GM18511 (cell line): ENCODE data around the gene AOC2.
"Not testable (repeated sequence)": the region's sequence is repeated elsewhere in the genome, so short reads cannot be mapped to it uniquely, and the experiment has no call there.

Source experiments
- ATAC-seq: cut with Tn5 transposase; IDR thresholded peaks from one replicate; pipeline ENCODE4 v1.9.1; 2021; ENCODE audit warnings: mild to moderate bottlenecking, moderate library complexity; ENCODE audit not compliant: unreplicated experiment

AOC2 gene

DNA sequence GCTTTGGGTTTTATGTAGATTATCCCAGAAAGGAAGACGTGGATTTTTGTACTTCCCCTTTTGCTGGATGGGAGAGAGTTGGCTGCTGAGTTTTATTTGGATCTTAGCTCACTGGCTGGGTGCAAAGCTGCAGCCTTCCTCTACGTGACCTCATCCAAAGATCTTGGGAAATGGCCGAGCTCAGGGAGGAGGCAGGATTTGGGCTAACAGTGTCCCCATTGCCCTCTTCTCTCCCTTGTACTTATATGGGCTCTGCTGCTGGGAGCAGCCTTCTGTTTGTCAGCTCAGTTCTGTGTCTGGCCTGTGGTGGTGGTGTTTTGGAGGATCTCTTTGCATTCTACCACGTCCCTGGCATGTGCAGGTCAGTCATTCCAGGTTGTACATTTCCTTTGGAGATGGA, 8.6 kb downstream of the AOC2 start:
- no peak for ATAC-seq

DNA sequence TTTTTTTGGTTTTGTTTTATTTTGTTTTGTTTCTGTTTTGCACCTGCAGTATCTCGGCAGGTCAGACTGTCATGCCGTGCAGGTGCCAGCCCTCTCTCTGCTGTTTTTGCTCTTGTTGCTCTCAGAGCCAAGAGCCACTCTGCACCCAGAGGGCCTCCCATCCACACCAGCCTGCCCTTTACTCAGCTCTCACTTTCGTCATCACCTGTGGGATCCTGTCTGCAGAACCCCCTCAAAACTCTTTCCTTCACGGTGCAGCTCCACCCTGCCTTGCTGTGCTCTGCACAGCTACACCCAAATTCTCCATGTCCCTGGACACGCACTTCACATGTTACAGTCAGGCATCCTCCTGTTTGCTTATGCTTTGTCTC, 9.2 kb downstream of the AOC2 start:
- no peak for ATAC-seq

- ATAC-seq: no peak
These were observed 9.8 kb downstream of the AOC2 start for GRCh38 chr17:42853968-42854790.

GRCh38 chr17:42855048-42855596, 10.7 kb downstream of the AOC2 start:
- no peak for ATAC-seq

- ATAC-seq: not testable (repeated sequence)
These were observed 11.7 kb downstream of the AOC2 start for GRCh38 chr17:42856093-42856492.

- ATAC-seq: not testable (repeated sequence)
These were observed 12.1 kb downstream of the AOC2 start for GRCh38 chr17:42856516-42856915.

GRCh38 chr17:42857389-42857788, 13.0 kb downstream of the AOC2 start:
- no peak for ATAC-seq

DNA sequence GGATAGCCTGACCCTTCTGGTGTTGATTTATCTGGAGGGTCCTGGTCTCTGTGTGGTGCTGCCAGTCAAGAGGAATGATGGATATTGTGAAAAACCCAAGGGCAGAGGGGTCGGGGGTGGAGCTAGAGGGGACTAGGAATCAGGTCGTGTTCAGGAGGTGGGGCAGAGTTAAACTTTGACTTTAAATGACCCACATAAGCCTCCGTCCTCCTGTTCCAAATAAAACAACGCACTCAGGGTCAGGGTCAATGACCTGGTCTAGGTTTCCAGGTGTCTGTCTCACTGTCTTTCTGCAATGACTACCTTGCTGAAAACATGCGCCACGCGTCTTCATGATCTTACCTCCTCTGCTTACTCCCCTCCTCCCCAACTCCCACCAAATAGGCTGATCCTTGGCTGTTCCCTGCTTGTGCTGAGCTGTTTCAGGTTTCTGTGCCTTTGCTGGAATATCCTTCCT, 21.3 kb downstream of the AOC2 start:
- ATAC-seq: no peak

GRCh38 chr17:42866216-42866615, 21.8 kb downstream of the AOC2 start:
- ATAC-seq: no peak

DNA sequence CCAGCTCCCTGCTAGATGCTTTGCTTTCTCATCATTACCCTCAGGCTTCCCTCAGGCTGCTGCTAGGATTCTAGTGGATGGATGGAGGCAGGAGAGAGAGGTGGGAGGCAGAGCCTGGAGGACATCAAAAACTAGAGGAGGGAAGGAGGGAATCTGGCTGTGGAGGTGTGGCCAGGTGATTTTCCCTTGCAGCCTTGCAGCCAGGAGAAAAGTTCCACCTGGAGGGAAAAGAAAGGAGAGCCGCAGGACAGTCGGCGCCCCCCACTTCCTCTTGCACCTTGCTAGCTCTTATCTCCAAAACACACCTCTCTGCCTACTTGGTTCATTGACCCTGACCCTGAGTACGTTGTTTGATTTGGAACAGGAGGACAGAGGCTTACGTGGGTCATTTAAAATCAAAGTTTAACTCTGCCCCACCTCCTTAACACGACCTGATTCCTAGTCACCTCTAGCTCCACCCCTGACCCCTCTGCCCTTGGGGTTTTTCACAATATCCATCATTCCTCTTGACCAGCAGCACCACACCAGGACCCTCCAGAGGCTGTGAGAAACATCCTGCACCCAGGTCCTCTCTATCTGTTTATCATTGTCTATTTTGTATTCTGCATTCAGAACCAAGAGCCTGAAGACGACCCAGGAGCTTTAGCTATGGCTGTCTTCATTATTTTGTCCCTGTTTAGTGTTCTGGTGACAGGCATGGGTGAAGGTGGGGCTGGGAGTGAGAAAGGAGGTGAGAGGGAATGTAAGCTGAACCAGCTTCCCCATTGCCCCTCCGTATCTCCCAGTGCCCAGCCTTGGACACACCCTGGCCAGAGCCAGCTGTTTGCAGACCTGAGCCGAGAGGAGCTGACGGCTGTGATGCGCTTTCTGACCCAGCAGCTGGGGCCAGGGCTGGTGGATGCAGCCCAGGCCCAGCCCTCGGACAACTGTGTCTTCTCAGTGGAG, 22.5 kb downstream of the AOC2 start:
- ATAC-seq: no peak

- ATAC-seq: not testable (repeated sequence)
These were observed 23.4 kb downstream of the AOC2 start for GRCh38 chr17:42867694-42868261.

- ATAC-seq: no peak
These were observed 24.0 kb downstream of the AOC2 start for GRCh38 chr17:42868338-42868737.

- no peak for ATAC-seq
These were observed 27.3 kb downstream of the AOC2 start for GRCh38 chr17:42871647-42872046.

DNA sequence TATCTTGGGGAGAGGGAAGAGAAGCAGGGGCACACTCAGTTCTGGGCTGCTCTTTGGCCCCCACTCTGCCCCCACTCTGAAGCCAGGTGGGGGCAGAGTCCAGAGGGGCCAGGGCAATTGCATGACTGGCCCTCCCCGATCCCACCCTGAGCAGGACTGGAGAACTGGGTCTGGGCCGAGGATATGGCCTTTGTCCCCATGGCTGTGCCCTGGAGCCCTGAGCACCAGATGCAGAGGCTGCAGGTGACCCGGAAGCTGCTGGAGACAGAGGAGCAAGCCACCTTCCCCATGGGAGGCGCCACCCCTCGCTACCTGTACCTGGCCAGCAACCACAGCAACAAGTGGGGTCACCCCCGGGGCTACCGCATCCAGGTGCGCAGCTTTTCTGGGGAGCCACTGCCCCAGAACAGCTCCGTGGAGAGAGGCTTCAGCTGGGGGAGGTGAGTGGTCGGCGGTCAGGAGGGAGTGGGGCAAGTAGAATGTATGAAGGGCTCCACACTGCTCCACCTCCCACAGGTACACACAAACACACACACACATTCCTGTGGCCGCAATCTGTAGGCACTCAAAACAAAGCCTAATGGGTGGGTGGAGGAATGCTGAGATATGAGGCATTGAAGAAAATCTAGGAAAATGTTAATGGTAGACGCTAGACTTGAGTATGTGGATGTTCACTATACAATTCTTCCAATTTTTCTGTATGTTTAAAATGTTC, 28.0 kb downstream of the AOC2 start:
- ATAC-seq: no peak

- ATAC-seq: no peak
These were observed 28.9 kb downstream of the AOC2 start for GRCh38 chr17:42873315-42873714.

DNA sequence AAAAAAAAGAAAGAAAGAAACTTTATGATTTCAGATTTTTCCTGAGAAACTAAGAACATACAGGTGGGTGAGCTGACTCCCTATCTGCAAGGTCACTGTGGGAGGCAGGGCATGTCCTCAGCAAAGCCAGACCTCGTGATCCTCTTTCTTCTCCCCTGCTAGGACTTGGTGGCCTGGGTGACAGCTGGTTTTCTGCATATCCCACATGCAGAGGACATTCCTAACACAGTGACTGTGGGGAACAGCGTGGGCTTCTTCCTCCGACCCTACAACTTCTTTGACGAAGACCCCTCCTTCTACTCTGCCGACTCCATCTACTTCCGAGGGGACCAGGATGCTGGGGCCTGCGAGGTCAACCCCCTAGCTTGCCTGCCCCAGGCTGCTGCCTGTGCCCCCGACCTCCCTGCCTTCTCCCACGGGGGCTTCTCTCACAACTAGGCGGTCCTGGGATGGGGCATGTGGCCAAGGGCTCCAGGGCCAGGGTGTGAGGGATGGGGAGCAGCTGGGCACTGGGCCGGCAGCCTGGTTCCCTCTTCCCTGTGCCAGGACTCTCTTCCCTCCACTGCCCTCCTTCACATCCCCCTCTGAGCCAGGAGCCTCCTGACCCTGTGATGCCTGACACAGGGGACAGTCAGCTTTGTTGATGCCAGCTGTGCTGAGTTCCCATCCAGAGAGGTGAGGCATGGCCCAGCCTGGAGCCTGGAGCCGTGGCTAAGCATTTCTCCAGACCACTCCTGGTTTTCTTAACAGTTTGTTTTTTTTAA, 29.7 kb downstream of the AOC2 start:
- not testable (repeated sequence) for ATAC-seq

GRCh38 chr17:42877037-42877436, 32.7 kb downstream of the AOC2 start:
- no peak for ATAC-seq

DNA sequence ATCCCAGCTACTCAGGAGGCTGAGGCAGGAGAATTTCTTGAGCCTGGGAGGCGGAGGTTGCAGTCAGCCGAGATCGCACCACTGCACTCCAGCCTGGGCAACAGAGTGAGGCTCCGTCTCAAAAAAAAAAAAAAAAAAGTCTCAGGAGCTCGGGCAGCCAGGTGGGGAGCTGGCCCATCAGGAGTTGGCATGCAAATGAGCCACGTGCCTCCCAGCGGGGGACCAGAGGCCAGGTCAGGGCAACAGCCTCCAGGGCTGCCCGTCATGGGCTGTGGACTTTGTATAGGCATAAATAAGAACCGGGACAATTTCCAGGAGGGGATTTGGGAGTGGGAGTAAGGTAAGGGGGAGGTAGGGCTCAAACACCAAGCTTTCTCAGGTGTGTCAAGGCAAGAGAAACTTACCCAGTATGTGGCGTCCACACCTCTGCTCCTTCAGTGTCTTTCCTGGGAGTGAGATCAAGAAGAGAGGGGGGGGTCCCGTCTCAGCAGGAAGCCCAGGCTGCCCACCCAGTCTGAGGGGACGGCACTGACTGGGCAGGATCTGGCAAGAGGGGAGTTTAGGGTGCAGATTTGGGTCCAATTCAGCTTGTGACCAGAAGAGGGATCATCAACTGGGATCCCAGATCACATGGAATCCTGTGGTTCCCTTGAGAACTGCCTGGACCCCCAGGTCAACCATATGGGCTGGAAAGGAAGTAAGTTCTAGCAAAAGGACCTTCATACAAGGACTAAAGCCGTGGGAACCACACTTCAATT, 33.9 kb downstream of the AOC2 start:
- no peak for ATAC-seq
